ENCODE measurements around the gene TLDC2. TPM values are rescaled to one million over a fixed set of nuclear protein-coding genes. Genes with fewer than 3 reads are reported as not detected.
A peak's percentile ranks its signal among the peaks of the same experiment; 100 is the strongest.

The TLDC2 gene
- total RNA-seq, 2 experiments from 2014 or later = not detected

GRCh38 chr20:36908603-36909002 is 32.7 kb downstream of the TLDC2 start:
- Histone ChIP-seq H3K4me3 (ENCODE audit: low read length) (no peak overlapping the region), H3K36me3 (ENCODE audit: insufficient read depth, low read length) (peaks cover 93% of the 10 kb centered on the region), H3K27me3 (ENCODE audit: control insufficient read depth in 1 of 2, insufficient read depth in 2 of 2, low read length in 2 of 2) (no peaks in the 10 kb centered on the region), H3K4me1 (ENCODE audit: insufficient read depth, low read length) (peaks cover 11% of the 10 kb centered on the region), H3K27ac (ENCODE audit: low read depth in 1 of 2, low read length in 2 of 2) (no peak overlapping the region), H3K9me3 (ENCODE audit: control insufficient read depth in 1 of 2, insufficient read depth in 1 of 2, low read length in 2 of 2) (no peaks in the 10 kb centered on the region)
- no peak overlapping the region for H3K27ac Mint-ChIP-seq
- no peaks in the 10 kb centered on the region for H3K27me3 Mint-ChIP-seq
- H3K9me3 Mint-ChIP-seq = no peaks in the 10 kb centered on the region
- DNase-seq = no peak
- no peak for ATAC-seq (ENCODE audit: poor library complexity)
- TF ChIP-seq, protein P1, sequence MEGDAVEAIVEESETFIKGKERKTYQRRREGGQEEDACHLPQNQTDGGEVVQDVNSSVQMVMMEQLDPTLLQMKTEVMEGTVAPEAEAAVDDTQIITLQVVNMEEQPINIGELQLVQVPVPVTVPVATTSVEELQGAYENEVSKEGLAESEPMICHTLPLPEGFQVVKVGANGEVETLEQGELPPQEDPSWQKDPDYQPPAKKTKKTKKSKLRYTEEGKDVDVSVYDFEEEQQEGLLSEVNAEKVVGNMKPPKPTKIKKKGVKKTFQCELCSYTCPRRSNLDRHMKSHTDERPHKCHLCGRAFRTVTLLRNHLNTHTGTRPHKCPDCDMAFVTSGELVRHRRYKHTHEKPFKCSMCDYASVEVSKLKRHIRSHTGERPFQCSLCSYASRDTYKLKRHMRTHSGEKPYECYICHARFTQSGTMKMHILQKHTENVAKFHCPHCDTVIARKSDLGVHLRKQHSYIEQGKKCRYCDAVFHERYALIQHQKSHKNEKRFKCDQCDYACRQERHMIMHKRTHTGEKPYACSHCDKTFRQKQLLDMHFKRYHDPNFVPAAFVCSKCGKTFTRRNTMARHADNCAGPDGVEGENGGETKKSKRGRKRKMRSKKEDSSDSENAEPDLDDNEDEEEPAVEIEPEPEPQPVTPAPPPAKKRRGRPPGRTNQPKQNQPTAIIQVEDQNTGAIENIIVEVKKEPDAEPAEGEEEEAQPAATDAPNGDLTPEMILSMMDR (IDR thresholded peaks at IDR 0.05) = no peak
- H3K4me3 Mint-ChIP-seq = no peak overlapping the region
- intact Hi-C loops (cut with DNase I, micrococcal nuclease) = no loop called here
- CTCF ChIA-PET = interaction anchor here (0.6 to 1.0 kb wide), 2 partner anchors 12 to 24 kb away, joined by 3 to 4 read pairs; no protein-coding TSS in a partner anchor
- H3K36me3 Mint-ChIP-seq (ENCODE audit: low read depth) = peaks cover 89% of the 10 kb centered on the region
- peaks cover 19% of the 10 kb centered on the region for H3K4me1 Mint-ChIP-seq (ENCODE audit: low read depth)
- POLR2A ChIA-PET = interaction anchor here (0.6 kb wide), 2 partner anchors 8 to 67 kb away, joined by 3 read pairs; no protein-coding TSS in a partner anchor

GRCh38 chr20:36916199-36916598 is 40.3 kb downstream of the TLDC2 start:
- peaks cover 72% of the 10 kb centered on the region for H3K36me3 Mint-ChIP-seq (ENCODE audit: low read depth)

DNA sequence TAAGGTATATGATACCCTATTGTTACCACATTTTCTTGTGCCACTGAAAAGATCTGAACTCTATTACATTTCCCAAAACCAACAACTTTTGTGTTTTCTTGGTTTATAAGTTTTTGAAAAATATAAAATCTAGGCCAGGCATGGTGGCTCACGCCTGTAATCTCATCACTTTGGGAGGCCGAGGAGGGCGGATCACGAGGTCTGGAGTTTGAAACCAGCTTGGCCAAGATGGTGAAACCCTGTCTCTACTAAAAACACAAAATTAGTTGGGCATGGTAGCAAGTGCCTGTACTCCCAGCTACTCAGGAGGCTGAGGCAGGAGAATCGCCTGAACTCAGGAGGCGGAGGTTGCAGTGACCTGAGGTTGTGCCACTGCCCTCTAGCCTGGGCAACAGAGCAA is 41.3 kb downstream of the TLDC2 start:
- ChIA-PET POLR2A (interaction anchor here (0.6 to 1.3 kb wide), 3 partner anchors 160 to 919 kb away, joined by 3 to 5 read pairs (median 3); no protein-coding TSS in a partner anchor), CTCF (no interaction called here)
- Mint-ChIP-seq H3K27ac (no peak overlapping the region), H3K9me3 (no peaks in the 10 kb centered on the region), H3K4me3 (no peak overlapping the region), H3K36me3 (ENCODE audit: low read depth) (peaks cover 72% of the 10 kb centered on the region), H3K4me1 (ENCODE audit: low read depth) (peaks cover 14% of the 10 kb centered on the region), H3K27me3 (no peaks in the 10 kb centered on the region)
- TF ChIP-seq, protein P1 (IDR thresholded peaks at IDR 0.05) = no peak
- Histone ChIP-seq H3K4me1 (ENCODE audit: insufficient read depth, low read length) (peaks cover 7% of the 10 kb centered on the region), H3K36me3 (ENCODE audit: insufficient read depth, low read length) (peaks cover 87% of the 10 kb centered on the region), H3K4me3 (ENCODE audit: low read length) (no peak overlapping the region), H3K27me3 (ENCODE audit: control insufficient read depth in 1 of 2, insufficient read depth in 2 of 2, low read length in 2 of 2) (no peaks in the 10 kb centered on the region), H3K27ac (ENCODE audit: low read depth in 1 of 2, low read length in 2 of 2) (no peak overlapping the region), H3K9me3 (ENCODE audit: control insufficient read depth in 1 of 2, insufficient read depth in 1 of 2, low read length in 2 of 2) (no peaks in the 10 kb centered on the region)
- no peak for ATAC-seq (ENCODE audit: poor library complexity)
- no peak for DNase-seq
- intact Hi-C loops (cut with DNase I, micrococcal nuclease) = loop anchor here in 1 of 2 experiments (5.0 kb wide), 1 partner anchor 165 kb away; no protein-coding TSS in a partner anchor

More at GRCh38 chr20:36916199-36916598, 40.3 kb downstream of the TLDC2 start:
- Histone ChIP-seq H3K27me3 (ENCODE audit: control insufficient read depth in 1 of 2, insufficient read depth in 2 of 2, low read length in 2 of 2) (no peaks in the 10 kb centered on the region), H3K36me3 (ENCODE audit: insufficient read depth, low read length) (peaks cover 92% of the 10 kb centered on the region), H3K27ac (ENCODE audit: low read depth in 1 of 2, low read length in 2 of 2) (no peak overlapping the region), H3K9me3 (ENCODE audit: control insufficient read depth in 1 of 2, insufficient read depth in 1 of 2, low read length in 2 of 2) (no peaks in the 10 kb centered on the region), H3K4me1 (ENCODE audit: insufficient read depth, low read length) (peaks cover 7% of the 10 kb centered on the region), H3K4me3 (ENCODE audit: low read length) (no peak overlapping the region)
- TF ChIP-seq, protein P1 (IDR thresholded peaks at IDR 0.05) = no peak
- Mint-ChIP-seq H3K27ac (peak overlapping the region; percentile 17), H3K27me3 (no peaks in the 10 kb centered on the region), H3K4me3 (no peak overlapping the region), H3K4me1 (ENCODE audit: low read depth) (peaks cover 15% of the 10 kb centered on the region), H3K9me3 (no peaks in the 10 kb centered on the region)
- intact Hi-C loops (cut with DNase I, micrococcal nuclease) = loop anchor here in 1 of 2 experiments (5.0 kb wide), 1 partner anchor 166 kb away; no protein-coding TSS in a partner anchor
- POLR2A ChIA-PET = interaction anchor here (1.3 kb wide), 1 partner anchor 161 kb away, joined by 3 read pairs; no protein-coding TSS in a partner anchor
- DNase-seq = no peak
- ATAC-seq (ENCODE audit: poor library complexity) = no peak
- CTCF ChIA-PET = interaction anchor here (1.1 kb wide), 1 partner anchor 14 kb away, joined by 3 read pairs; no protein-coding TSS in a partner anchor

Data from CD4-positive, alpha-beta T cell (primary cell).